ENCODE results near the gene SIX6.
A peak's percentile ranks its signal among the peaks of the same experiment; 100 is the strongest.

Gene SIX6

GRCh38 chr14:60514378-60514740, 5.4 kb downstream of the SIX6 start:
- DNase-seq (ENCODE audit: low read depth in 2 of 2) = no peak

- DNase-seq (ENCODE audit: low read depth in 2 of 2) = no peak
These were observed 6.0 kb downstream of the SIX6 start for GRCh38 chr14:60514741-60515491.

DNA sequence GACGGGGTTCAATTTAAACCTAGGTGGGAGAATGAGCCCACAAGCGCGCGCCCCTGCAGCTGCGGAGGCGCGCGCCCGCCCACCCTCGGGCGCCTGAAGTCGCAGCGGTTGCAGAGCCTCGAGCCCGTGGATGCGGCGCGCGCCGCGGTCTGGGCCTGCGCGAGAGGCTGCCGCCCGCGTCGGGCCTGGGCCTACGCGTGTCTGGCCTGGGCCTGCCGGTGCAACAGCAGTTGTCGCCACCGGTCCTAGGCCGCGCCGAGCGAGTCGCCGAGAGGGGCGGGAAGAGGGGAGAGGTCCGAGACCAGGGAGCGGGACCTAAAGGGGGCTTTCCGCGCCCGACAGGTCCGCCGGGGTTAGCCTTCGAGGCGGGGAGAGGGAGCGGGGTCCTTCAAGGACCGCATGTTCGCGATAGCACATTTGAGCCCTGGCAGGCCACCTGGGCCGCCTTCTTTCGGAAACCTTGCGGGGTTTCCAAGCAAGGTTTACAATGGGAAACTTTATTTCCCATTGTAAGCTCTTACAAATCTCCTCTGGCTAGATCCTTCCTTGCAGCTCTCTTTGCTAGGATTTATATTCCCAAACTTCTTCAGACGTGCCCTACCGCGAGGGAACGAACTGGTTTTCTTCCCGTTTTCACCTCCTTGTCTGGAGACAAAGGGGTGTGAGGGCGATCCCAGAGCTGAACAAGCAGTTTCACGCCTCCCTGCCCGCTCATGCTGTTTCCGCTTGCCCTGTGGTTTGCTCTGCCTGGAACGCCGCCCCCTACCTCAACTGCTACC, 6.8 kb downstream of the SIX6 start:
- DNase-seq (ENCODE audit: low read depth in 2 of 2) = no peak

DNA sequence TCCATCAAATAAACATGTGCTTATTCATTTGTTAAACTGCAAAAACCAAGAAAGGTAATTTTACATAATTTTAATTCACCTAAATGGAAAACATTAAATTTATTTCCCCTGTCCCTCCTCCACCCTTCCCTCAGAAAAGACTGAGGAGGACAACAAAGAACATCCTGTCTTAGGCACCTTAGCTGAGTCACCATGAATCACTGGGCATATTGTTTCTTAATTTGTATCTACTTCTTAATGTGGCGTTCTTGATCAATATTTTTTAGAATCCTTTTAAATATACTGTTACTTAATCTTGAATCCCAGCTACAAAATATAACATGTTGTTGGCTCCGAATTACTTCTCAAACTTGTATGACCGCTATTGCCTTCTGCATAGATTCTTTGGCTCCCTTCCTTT, 23.5 kb downstream of the SIX6 start:
- DNase-seq (ENCODE audit: low read depth in 2 of 2) = no peak

- DNase-seq (ENCODE audit: low read depth in 2 of 2) = no peak
These were observed 28.7 kb downstream of the SIX6 start for GRCh38 chr14:60537663-60538062.

GRCh38 chr14:60544659-60545058, 35.7 kb downstream of the SIX6 start:
- DNase-seq (ENCODE audit: low read depth in 2 of 2) = no peak

GRCh38 chr14:60553808-60554207, 44.9 kb downstream of the SIX6 start:
- no peak for DNase-seq (ENCODE audit: low read depth in 2 of 2)

DNA sequence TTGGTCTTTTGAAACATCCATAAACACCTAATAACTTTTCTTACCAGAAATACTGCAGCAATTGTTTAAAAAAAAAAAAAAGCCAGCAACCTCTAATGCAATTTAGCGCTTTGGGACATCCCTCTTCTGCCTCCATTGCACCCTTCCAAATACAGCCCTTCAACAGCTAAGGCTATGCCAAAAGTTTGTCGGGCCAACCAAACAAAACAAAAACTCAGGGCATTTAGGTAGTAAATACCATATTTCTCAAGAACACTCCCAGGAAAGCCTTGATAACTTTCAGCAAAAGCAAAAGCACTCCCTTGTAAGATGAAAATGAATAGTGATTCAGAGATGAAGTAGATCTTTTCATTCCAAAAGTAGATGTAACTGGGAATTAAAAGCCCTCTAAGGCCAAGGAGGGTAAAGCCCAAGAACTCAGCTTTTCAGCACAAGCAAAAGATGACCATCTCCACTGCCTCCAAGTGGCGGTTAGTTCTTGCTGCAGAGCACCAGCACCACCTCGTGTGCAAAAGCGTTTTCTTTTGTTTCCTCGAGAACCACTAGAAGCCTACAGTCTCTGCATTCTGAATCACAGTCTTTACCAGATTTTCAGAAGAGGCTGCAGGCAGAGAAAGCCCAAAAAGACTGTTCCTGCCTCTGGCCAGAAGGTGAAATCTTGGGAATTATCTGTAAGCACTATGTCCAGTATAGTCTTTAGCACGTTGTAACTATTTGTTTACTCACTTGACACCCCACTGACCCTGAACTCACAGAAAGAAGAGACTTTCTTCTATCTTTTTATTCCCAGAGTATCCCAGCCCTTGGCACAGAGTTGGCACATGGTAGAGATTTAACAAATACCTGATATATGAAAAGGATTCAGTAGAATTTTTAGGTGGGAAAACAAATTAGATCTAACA, 53.1 kb downstream of the SIX6 start:
- DNase-seq (ENCODE audit: low read depth in 2 of 2) = peak in 1 of 2 experiments; percentile 8

Data from stimulated activated CD4-positive, alpha-beta T cell treated with anti-CD3 and anti-CD28 coated beads, Interleukin-12 subunit alpha, Interleukin-12 subunit beta, amount 100 ng/mL, for 24 hours (primary cell).